Adrenal gland (tissue), 12 donors: Measurements from ENCODE around the gene SOCS3. TPM values are rescaled to one million over a fixed set of nuclear protein-coding genes. Genes with fewer than 3 reads are reported as not detected.

Experiments
- DNase-seq, 7 donors: peaks; one replicate each; pipeline ENCODE4 v3.0.0-alpha.2; 2019 to 2020
- H3K27ac ChIP-seq, 5 donors: fragments of 200-600 bp; sonication (generic) in 4 of 5; 1 replicate in 3 of 5; 2 replicates in 2 of 5; pipeline versions ENCODE4 v1.5.1 to v1.8.0; 2016 to 2020; ENCODE audit warnings: mild to moderate bottlenecking in 1 of 5
- H3K27me3 ChIP-seq: fragments of 200-600 bp; 2 replicates; pipeline ENCODE4 v1.8.0; 2021
- H3K36me3 ChIP-seq, 2 donors: fragments of 200-600 bp; replicated peaks in 1 of 2; 1 replicate in 1 of 2; 2 replicates in 1 of 2; pipeline versions ENCODE4 v1.5.1 to v1.8.0; 2018 to 2022
- H3K4me1 ChIP-seq, 2 donors: fragments of 200-600 bp; replicated peaks in 1 of 2; 1 replicate in 1 of 2; 2 replicates in 1 of 2; pipeline versions ENCODE4 v1.5.1 to v1.8.0; 2018 to 2021
- H3K4me3 ChIP-seq, 4 donors: fragments of 200-600 bp; sonication (generic) in 3 of 4; one replicate each; pipeline ENCODE4 v1.5.1; 2016 to 2018
- H3K9me3 ChIP-seq, 3 donors: fragments of 200-600 bp; sonication (generic) in 1 of 3; replicated peaks in 1 of 3; 1 replicate in 2 of 3; 2 replicates in 1 of 3; pipeline versions ENCODE4 v1.5.1 to v1.8.0; 2016 to 2021
- CTCF ChIP-seq, 6 experiments: fragments of 450-650 bp in 4 of 6; fragments of 200-600 bp in 2 of 6; sonication (generic) in 1 of 6; IDR thresholded peaks; 1 replicate in 5 of 6; 2 replicates in 1 of 6; pipeline versions ENCODE4 v1.5.1 to v1.8.0; 2016 to 2021; ENCODE audit warnings: antibody characterized with exemption in 6 of 6, mild to moderate bottlenecking in 2 of 6, moderate library complexity in 1 of 6
- POLR2A ChIP-seq, 2 donors: fragments of 450-650 bp; IDR thresholded peaks; one replicate each; pipeline ENCODE4 v1.6.1; 2017; ENCODE audit warnings: antibody characterized with exemption in 2 of 2, mild to moderate bottlenecking in 2 of 2, moderate library complexity in 1 of 2
- WGBS, 4 donors: extraction: QIAGEN DNeasy Blood & Tissue Kit in 2 of 4; methylation state at CpG; one replicate each; pipeline versions ENCODE4 v1.1.5 to v1.1.7; 2013 to 2017; 5-methylcytosine and 5-hydroxymethylcytosine counted together
- intact Hi-C, 2 donors: fragments of 100-400 bp; cut with DNase I; formaldehyde crosslinking; loops; one replicate each; pipeline versions ENCODE4 v1.14.1 to v1.15.0; 2022 to 2023
- polyA plus RNA-seq, 3 donors: library from polyadenylated mRNA; stranded (reverse); fragments of 200-250 nt in 2 of 3; fragments of 350-450 nt in 1 of 3; fragmentation: Illumina TruSeq in 1 of 3; extraction: RNeasy Lipid Tissue Mini Kit (QIAGEN cat#74804) in 1 of 3; gene quantifications; one replicate each; pipeline ENCODE4 v1.2.3, GENCODE V29; 2013 to 2014
- total RNA-seq, 9 donors: library from RNA; depleted of rRNA in 4 of 9; stranded (reverse); fragments of >200 nt in 4 of 9; fragments of 120-200 nt in 1 of 9; fragmentation: NEBNext Ultra II Directional in 1 of 9; extraction: Animal tissue kit (Norgen Biotek cat#: 25700) in 1 of 9; gene quantifications; one replicate each; pipeline versions ENCODE4 v1.1.0 to v1.2.4, GENCODE V29; 2013 to 2023
- donor health status: healthy with polysubstance abuse.
- donor health status: Bipolar disorder and iron deficiency.
- donor health status: DM: yes; HTN: yes; CAD: no.
- donor health status: DM: no; HTN: no; CAD: no.
- donor health status: DM: no; HTN: no; CAD: no.
- donor health status: DM: yes; HTN: yes; CAD: no.

SOCS3 gene
- total and polyA plus RNA-seq, 12 donors, result 2.4 to 114 (median 39.8) TPM

GRCh38 chr17:78391843-78392242 lies 32.0 kb upstream of the SOCS3 start:
- intact Hi-C loops, result no loop called here
- Histone ChIP-seq H3K36me3 (peaks cover 0 to 27% of the 10 kb centered on the region in 2 donors), H3K27ac (peak overlapping the region in 3 of 5 donors; percentile 13 to 84 (median 73)), H3K4me3 (no peak overlapping the region), H3K27me3 (no peaks in the 10 kb centered on the region), H3K9me3 (no peaks in the 10 kb centered on the region), H3K4me1 (peaks cover 16 to 42% of the 10 kb centered on the region in 2 donors)
- TF ChIP-seq CTCF (IDR thresholded peaks at IDR 0.05) (no peak), POLR2A (IDR thresholded peaks at IDR 0.05) (no peak)
- DNase-seq, result peak in 1 of 7 donors; percentile 27
- 35 to 55% (median 49%) methylated on average over 4 of the region's 4 CpGs for WGBS, 4 donors

- no peak overlapping the region for H3K4me3 ChIP-seq
- peaks cover 22 to 50% of the 10 kb centered on the region in 2 donors for H3K4me1 ChIP-seq
- H3K36me3 ChIP-seq, result peaks cover 0 to 21% of the 10 kb centered on the region in 2 donors
- no peak for DNase-seq
- H3K27me3 ChIP-seq, result no peaks in the 10 kb centered on the region
- WGBS, 4 donors, result 84 to 89% (median 87%) methylated on average over 11 of the region's 11 CpGs
- peak overlapping the region in 2 of 5 donors; percentile 73 to 84 for H3K27ac ChIP-seq
- no peak for TF ChIP-seq POLR2A (IDR thresholded peaks at IDR 0.05)
- TF ChIP-seq CTCF (IDR thresholded peaks at IDR 0.05), result no peak
- intact Hi-C loops, result no loop called here
- H3K9me3 ChIP-seq, result no peaks in the 10 kb centered on the region
These were observed 31.2 kb upstream of the SOCS3 start for GRCh38 chr17:78391051-78391431.

DNA sequence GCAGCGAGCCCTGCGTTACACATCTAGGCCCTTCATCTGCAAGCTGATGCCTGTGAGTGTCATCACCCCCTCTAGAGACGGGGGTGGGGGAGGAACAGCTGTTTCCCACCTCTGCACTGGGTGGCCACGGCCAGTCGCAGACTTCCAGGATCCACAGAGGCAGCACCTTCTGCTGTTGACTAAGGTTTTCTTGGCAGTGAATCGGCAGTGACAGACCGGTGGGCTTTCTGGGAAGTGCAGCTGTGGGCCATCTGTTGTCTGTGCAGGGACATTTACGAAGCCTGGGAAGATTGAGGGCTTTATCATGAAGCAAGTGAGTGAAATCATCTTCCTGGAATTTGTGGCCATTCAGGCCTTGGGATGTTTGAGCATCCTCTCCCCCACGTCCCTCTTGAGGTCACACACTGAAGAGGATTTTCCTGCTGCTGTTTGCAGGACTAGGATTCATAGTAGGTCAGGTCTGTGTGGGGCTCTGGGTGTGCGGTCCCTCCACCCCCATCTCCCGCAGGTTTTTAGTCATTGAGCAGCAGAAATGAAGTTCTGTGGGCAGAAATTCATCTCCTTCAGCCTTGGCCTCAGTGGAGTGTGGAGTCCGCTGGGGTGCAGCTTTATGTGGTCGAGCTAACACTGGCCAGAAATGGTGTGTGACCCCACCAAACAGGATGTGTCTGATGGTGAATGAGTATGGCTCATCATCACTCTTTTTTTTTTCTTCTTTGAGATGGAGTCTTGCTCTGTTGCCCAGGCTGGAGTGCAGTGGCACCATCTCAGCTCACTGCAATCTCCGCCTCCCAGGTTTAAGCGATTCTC lies 30.6 kb upstream of the SOCS3 start:
- WGBS, 4 donors, result 58 to 71% (median 63%) methylated on average over 7 to 15 of the region's 15 CpGs
- peaks cover 0 to 17% of the 10 kb centered on the region in 2 donors for H3K36me3 ChIP-seq
- peaks cover 27 to 56% of the 10 kb centered on the region in 2 donors for H3K4me1 ChIP-seq
- H3K27me3 ChIP-seq, result no peaks in the 10 kb centered on the region
- TF ChIP-seq CTCF (IDR thresholded peaks at IDR 0.05) (peak in 2 of 6 experiments; percentile 22 to 25), POLR2A (IDR thresholded peaks at IDR 0.05) (no peak)
- no peaks in the 10 kb centered on the region for H3K9me3 ChIP-seq
- intact Hi-C loops, result no loop called here
- H3K27ac ChIP-seq, result peak overlapping the region in 2 of 5 donors; percentile 84 to 92
- peak in 3 of 7 donors; percentile 36 to 64 (median 48) for DNase-seq
- H3K4me3 ChIP-seq, result no peak overlapping the region

GRCh38 chr17:78387977-78388941 lies 28.4 kb upstream of the SOCS3 start:
- no peaks in the 10 kb centered on the region for H3K27me3 ChIP-seq
- H3K4me3 ChIP-seq, result no peak overlapping the region
- peaks cover 0 to 2% of the 10 kb centered on the region in 2 donors for H3K36me3 ChIP-seq
- no peaks in the 10 kb centered on the region for H3K9me3 ChIP-seq
- peaks cover 43 to 76% of the 10 kb centered on the region in 2 donors for H3K4me1 ChIP-seq
- intact Hi-C loops, result no loop called here
- peak overlapping the region; percentile 34 to 92 (median 64) for H3K27ac ChIP-seq
- peak in 3 of 7 donors; percentile 55 to 65 (median 64) for DNase-seq
- WGBS, 4 donors, result 43 to 61% (median 52%) methylated on average over 8 to 10 of the region's 10 CpGs
- TF ChIP-seq POLR2A (IDR thresholded peaks at IDR 0.05) (no peak), CTCF (IDR thresholded peaks at IDR 0.05) (no peak)
